ENCODE data around the gene C6orf47. TPM values are rescaled to one million over a fixed set of nuclear protein-coding genes. Genes with fewer than 3 reads are reported as not detected.

The C6orf47 gene
- polyA plus RNA-seq, 1 donor: 18.2 TPM

DNA sequence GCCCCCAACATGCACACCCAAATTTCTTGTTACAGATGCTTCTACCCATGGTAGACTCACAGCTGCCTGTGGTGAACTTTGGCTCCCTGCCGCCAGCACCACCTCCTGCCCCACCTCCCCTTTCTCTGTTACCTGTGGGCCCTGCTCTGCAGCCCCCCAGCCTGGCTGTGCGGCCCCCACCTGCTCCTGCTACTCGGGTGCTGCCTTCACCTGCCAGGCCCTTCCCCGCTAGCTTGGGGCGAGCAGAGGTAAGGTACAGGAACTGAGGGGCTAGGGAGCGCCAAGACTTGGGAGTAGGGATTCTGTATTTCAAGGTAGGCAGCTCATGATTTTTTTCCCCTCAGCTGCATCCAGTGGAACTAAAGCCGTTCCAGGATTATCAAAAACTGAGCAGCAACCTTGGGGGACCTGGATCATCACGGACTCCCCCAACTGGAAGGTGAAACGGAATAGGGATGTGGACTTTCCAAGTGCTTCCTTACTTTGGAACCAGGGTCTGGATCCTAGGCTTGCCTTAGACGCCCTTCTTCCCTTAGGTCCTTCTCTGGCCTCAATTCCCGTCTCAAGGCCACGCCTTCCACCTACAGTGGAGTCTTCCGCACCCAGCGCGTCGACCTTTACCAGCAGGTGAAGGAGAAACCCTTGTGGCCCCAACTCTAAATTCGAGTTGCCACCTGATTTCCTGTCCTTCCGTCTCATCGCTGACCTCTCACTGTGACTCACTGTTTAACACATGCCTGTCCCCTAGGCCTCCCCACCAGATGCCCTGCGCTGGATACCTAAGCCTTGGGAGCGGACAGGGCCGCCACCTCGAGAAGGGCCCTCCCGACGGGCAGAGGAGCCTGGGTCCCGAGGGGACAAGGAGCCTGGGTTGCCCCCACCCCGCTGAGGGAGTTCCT, 23.6 kb downstream of the C6orf47 start:
- DNase-seq: no peak

DNA sequence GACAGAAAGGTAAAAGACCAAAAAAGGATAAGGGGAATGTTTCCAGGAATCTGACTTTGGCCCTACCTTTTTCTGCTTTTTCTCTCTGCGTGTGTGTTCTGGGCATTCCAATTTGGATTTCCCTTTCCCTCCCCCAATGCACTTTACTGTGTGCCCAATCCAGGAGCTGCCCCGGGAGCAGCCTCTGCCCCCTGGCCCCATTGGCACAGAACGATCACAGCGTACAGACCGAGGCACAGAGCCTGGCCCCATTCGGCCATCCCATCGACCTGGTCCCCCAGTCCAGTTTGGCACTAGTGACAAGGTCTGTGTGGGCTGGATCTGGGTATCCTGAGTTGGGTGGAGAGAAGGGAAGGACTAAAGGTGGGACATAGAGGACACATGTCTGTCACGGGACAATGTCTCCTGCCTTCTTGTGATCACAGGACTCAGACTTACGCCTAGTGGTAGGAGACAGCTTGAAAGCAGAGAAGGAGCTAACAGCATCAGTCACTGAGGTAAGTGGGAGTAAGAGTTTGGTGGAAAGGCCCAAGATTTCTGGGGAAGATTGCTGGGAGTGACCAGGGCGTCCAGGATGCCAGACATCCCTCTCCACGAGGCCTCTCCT, 25.5 kb downstream of the C6orf47 start:
- no peak for DNase-seq

DNA sequence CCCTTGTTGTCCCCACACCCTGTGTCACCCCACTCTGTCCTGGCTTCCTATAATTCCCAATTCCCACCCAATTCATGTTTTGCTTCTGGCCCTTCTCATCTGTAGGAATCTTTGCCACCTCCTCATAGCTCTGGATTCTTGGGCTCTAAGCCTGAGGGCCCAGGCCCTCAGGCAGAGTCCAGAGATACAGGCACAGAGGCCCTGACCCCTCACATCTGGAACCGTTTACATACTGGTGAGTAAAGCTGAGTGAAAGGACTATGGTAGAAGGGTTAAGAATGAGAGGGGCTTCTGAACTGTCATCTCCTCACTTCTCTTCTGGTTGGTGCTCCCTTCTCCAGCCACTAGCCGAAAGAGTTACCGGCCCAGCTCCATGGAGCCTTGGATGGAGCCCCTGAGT, 26.4 kb downstream of the C6orf47 start:
- no peak for DNase-seq

DNA sequence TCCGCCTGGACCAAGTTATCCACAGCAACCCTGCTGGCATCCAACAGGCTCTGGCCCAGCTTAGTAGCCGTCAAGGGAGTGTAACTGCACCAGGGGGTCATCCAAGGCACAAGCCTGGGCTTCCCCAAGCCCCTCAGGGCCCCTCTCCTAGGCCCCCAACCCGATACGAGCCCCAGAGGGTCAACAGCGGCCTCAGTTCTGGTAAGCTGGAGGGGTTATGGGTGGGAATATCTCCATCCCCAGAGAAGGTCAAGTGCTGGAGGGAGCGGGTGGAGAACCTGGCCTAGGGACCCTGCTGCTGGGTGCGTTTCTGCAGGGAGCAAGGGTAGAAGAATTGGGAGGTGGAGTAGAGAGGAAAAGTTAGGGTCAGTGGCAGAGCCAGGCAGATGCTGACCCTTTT, 27.1 kb downstream of the C6orf47 start:
- DNase-seq: no peak

DNA sequence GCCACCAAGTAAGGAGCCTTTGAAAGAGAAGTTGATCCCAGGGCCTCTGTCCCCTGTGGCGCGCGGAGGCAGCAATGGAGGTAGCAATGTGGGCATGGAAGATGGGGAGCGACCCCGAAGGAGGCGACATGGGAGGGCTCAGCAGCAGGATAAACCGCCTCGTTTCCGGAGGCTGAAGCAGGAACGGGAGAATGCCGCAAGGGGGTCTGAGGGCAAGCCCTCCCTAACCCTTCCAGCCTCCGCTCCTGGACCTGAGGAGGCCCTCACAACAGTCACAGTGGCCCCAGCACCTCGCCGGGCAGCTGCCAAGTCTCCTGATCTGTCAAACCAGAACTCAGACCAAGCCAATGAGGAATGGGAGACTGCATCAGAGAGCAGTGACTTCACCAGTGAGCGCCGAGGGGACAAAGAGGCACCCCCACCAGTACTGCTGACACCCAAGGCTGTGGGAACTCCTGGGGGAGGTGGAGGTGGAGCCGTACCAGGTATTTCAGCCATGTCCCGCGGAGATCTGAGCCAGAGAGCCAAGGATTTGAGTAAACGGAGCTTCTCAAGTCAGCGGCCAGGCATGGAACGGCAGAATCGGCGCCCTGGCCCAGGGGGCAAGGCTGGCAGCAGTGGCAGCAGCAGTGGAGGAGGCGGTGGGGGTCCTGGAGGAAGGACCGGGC, 28.2 kb downstream of the C6orf47 start:
- DNase-seq: no peak

DNA sequence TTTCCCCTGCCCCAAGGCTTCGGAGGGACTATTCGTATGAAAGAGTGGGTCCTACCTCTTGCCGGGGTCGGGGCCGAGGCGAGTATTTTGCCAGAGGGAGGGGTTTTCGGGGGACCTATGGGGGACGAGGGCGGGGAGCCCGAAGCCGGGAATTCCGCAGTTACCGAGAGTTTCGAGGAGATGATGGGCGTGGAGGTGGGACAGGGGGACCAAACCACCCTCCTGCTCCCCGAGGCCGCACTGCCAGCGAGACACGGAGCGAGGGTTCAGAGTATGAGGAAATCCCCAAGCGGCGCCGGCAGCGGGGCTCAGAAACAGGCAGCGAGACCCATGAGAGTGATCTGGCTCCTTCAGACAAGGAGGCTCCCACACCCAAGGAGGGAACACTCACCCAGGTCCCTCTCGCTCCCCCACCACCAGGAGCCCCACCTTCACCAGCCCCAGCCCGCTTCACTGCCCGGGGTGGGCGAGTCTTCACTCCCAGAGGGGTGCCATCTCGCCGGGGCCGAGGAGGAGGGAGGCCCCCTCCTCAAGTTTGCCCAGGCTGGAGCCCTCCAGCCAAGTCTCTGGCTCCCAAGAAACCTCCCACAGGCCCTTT, 28.8 kb downstream of the C6orf47 start:
- no peak for DNase-seq

DNA sequence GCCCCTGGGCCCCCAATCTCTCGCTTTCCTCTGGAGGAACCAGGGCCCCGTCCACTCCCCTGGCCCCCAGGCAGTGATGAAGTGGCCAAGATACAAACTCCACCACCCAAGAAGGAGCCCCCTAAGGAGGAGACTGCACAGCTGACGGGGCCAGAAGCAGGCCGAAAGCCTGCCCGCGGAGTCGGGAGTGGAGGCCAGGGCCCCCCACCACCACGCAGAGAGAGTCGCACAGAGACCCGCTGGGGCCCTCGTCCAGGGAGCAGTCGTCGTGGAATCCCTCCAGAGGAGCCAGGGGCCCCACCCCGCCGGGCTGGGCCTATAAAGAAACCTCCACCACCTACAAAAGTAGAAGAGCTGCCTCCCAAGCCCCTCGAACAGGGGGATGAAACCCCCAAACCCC, 29.4 kb downstream of the C6orf47 start:
- no peak for DNase-seq

DNA sequence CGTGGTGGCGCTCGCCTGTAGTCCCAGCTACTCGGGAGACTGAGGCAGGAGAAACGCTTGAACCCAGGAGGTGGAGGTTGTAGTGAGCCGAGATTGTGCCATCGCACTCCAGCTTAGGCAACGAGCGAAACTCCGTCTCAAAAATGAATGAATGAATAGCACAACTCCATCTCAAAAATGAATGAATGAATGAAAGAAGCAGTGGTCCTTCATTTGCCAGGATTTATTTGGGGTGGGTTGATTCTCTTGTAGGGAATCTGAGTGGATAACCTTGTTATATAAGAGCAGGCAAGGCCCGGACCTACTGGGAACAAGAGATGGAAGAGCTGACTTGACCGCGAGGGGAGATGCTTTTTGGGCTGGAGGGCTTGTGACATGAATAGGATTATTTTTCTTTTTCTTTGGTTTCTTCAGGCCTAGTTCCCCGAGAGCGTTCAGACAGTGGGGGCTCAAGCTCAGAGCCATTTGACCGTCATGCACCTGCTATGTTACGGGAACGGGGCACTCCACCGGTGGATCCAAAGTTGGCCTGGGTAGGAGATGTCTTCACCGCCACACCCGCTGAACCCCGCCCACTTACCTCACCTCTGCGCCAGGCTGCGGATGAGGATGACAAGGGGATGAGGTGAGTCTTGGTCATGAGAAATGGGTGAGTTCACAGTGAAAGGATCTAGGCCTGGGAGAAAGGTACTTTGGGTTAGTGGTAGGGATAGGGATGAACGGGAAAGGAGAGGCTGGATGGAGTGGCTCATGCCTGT, 30.2 kb downstream of the C6orf47 start:
- no peak for DNase-seq

DNA sequence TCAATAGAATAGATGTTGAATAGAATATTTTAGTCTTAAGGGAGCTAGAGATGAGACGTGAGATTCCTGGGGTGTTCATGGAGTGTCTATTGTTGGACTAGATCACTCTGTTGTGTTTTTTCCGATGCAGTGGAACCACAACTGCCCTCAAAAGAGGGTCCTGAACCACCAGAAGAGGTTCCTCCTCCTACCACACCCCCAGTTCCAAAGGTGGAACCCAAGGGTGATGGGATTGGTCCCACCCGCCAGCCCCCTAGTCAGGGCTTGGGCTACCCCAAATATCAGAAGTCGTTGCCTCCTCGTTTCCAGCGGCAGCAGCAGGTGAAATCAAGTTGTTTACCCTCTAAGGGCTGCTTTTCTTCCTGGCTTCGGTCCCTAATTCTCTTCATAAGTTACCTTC, 31.6 kb downstream of the C6orf47 start:
- DNase-seq: no peak

DNA sequence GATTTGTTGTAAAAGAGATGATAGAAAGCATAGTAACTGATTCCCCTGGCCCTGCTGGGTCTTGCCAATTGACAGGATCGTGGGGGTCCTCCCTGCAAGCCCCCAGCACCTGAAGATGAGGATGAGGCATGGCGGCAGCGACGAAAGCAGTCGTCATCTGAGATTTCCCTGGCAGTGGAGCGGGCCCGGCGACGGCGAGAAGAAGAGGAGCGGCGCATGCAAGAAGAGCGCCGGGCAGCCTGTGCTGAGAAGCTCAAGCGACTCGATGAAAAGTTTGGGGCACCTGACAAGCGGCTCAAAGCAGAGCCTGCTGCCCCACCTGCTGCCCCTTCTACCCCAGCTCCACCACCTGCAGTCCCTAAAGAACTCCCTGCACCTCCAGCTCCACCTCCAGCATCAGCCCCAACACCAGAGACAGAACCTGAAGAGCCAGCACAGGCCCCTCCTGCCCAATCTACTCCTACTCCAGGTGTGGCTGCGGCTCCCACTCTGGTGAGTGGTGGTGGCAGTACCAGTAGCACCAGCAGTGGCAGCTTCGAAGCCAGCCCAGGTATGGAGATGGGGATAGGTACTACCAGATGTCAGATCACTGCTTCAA, 32.8 kb downstream of the C6orf47 start:
- DNase-seq: no peak

DNA sequence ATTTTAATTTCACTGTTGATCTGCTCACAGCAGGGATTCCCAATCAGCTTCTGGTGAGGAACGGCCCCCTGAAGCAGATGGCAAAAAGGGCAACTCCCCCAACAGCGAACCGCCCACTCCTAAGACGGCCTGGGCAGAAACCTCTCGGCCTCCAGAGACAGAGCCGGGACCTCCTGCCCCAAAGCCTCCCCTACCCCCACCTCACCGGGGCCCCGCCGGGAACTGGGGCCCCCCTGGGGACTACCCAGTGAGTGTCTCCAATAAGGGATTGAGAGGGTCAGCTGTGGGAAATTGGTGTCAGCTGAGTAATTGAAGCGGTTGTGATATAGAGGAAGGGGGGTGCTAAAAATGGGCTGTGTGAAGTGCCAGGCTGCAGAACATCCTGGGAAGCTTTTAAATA, 33.6 kb downstream of the C6orf47 start:
- no peak for DNase-seq

DNA sequence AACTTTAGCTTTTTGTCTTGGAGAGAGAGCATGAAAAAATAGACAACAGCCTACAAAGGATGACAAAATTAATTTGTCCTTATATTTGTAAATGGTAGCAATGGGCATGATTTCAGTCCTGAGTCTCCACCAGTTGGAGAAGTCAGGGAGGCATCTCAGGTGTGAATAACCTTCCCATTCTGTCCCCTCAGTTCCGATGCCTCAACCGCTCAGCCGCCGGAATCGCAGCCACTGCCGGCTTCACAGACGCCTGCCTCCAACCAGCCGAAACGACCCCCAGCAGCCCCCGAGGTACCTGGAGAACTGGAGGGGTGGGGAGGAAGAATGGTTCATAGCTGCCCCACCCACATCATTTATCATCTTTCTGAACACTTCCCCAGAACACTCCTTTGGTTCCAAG, 36.5 kb downstream of the C6orf47 start:
- DNase-seq: no peak

DNA sequence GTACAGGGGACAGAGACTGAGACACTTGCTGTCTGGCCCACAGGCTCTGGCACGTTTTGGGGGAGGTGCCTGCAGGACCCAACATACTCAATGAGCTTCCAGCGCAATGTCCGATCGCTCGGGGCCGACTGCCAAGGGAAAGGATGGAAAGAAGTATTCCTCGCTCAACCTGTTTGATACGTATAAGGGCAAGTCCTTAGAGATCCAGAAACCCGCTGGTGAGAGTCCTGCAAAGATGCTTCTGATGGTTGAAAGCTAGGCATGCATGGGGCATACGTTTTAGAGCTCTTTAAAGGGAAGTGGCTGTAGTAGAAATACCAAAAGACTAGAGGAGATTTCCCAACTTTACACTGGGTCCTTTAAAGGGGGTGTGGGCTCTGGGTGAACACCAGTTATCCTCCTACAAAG, 37.9 kb downstream of the C6orf47 start:
- no peak for DNase-seq

DNA sequence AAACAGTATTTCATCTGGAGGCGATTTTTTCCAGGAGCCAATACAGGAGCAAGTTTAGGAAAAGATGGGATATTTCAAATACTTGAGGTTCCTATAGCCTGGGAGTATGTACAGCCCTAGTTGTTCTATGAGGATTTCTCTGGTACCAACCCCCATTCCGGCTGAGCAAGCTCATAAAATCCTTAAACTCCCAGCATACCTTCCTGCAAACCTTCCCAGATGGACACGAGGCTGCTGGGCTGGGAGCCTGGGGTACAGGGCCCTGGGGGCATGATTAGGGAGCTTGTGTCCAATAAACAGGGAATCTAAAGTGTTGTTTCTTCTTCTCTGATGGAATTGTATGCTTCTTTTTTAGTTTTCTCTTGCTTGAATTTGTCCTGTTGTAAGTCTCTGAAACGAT, 38.6 kb downstream of the C6orf47 start:
- DNase-seq: no peak

DNA sequence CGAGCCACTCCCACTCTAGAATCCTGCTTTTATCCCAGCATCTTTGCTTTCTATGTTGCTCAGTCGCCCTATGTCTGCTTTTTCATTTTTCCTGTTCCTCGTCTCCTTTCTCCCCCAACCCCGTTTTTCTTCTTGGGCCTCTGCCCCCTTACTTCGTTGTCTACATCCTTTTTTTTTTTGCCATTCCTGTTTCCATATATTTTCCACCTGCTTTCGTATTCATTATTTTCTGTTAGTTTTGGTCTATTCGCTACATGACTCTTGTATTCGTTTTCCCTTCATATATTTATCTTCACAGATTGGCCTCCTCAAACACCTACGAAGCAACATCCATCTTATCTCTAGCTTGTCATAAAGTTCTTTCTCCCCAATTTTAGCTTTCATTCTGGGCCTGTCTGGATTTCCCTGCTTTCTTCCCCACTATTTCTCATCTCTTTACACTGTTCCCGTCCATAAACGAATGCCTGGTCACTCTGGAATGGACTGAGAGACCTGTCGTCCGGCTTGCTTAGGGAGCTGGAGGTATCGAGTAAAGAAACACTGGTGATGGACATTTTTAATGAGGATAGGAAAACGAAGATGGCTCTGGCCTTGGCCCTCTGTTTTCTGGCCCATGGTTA, 39.1 kb downstream of the C6orf47 start:
- DNase-seq: no peak

DNA sequence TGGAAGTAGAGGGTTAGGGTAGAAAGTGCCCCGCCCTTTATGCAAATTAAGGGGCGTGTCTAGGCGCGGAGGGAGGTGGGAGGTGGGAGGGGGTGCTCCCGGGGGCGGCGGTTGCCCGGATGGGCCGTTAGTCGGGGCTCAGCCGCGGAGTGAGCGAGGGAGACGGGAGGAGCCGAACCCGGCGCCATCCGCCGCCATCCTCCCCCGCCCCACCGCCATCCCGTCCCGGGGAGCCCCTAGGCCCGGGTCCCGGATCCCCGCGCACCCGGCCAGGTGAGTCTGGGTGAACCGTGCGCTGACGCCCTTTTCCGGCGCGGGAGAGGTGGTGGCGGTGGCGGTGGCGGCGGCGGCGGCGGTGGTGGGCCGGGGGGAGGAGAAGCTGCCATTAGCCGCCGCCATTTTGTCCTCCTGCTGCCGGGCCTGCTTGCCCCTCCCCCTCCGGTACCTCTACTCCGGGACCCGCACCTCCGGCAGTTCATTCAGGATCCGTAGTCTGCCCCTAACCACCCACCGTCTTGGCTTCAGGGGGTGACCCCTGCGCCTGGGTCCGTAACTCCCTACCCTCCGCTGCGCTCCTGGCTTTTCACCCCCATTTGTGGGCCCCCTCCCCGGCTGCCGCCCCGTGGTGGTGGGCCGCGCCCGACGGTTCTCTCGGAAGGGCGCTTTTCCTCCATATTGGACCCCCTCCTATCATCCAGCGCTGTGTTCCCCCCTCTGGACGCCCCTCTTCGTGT, 39.8 kb downstream of the C6orf47 start, which contains the start of gene PRRC2A:
TSS of gene PRRC2A (plus strand) at position 130 of the 734 bp plus-strand sequence. CDS start 2,075 bp downstream, outside the sequence.
- peak; percentile 69 for DNase-seq

DNA sequence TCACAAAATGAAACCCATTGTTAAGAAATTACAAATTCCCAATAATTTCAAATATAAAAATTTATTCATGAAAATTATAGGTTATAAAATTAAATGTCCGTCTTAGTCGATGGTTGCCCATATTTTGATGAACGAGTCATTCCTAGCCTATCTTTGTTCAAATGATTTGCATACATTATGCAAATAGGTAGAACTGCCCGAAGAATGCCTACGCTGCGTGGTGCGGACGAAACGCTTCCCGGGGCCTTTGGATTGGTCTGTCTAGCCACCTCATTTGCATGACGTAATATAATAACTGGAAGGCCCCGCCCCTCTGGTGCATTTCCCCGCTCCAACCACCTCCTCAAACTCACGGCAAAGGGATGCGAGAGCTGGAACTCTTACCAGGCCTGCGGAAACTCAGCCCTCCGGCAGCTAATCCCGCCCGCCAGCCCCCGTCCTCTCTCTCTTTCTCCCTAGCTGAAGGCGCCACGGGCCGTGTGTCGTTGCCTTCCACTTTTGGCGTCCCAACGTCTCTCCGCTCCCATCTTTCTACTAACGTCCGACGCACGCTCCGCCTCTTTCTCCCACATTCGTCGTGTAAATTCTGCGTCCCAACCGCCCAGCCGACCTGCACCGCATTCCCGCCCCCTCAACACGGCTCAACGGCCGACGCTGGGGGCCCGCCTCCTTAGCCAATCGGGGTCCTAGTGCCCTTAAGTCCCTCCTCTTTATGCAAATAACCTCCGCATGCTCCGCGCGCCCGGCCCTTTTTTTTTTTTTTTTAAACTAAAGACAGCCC, 40.6 kb downstream of the C6orf47 start:
- peak; percentile 98 for DNase-seq

DNA sequence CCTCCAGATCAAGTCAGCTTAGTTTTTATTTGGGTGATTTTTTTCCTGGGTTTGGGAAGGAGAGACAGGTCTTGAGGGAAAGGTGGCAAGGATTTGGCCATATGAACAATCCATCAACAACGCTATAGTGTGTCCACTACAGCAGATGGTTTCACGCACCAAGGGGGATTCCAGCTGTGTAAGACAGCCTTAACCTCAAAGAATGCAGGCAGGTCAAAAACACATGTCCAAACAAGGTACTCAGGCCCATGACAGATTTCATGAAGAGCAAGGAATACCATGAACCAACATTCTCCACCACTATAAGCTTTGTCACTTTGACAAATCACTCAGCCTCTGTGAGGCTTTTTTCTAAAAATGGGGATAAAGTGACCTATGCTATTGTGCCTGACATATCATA, 43.6 kb downstream of the C6orf47 start:
- DNase-seq: no peak

DNA sequence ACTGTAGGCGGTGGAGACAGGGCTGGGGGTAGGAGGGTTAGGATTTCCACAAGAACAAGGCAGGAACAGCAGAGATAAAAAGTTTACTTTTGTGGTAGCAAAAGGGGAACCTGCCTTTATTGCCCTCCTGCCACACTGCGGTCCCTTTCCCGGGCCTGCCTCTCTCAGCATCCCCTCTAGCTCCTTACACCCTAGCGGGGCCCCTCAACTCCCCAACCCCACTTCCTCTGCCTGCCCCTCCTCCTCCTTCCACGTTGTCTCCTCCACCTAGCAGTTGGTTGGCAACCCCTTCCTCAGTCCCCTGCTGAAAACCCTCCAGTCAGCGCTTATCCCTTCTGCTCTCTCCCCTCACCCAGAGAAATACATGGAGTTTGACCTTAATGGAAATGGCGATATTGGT, 44.8 kb downstream of the C6orf47 start:
- DNase-seq: no peak

All from left kidney (tissue), 2 donors.